Stimulated activated CD8-positive, alpha-beta memory T cell treated with anti-CD3 and anti-CD28 coated beads, Interleukin-12 subunit alpha, Interleukin-12 subunit beta, amount 100 ng/mL, for 24 hours (primary cell): ENCODE measurements around the gene SP2.
"Not testable (repeated sequence)": the region's sequence is repeated elsewhere in the genome, so short reads cannot be mapped to it uniquely, and the experiment has no call there.

Experiments used
- DNase-seq: peaks from one replicate; pipeline ENCODE4 v3.0.0-alpha.2; 2020; ENCODE audit errors: extremely low read depth

The SP2 gene

DNA sequence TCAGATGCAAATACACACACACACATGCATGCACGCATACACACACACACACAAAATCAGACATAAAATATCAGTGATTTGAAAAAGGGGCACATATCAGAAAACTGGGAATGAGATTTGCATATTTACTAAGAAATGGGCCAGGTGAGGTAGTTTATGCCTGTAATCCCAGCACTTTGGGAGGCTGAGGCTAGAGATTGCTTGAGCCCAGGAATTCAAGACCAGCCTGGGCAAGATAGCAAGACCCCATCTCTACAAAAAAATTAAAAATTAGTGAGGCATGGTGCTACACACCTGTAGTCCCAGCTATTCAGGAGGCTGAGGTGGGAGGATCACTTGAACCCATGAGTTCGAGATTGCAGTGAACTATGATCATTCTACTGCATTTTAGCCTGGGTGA lies 23.0 kb downstream of the SP2 start:
- DNase-seq = no peak

DNA sequence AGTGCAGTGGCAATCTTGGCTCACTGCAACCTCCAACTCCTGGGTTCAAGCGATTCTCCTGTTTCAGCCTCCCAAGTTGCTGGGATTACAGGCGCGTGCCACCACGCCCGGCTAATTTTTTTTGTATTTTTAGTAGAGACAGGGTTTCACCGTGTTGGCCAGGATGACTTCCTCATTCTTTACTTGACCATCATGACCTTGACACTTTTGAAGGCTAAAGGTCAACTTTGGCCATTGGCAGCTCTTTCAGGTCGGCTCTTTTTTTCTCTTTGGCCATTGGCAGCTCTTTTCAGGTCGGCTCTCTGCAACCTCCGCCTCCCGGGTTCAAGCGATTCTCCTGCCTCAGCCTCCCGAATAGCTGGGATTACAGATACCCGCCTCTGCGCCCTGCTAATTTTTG lies 23.9 kb downstream of the SP2 start:
- not testable (repeated sequence) for DNase-seq

DNA sequence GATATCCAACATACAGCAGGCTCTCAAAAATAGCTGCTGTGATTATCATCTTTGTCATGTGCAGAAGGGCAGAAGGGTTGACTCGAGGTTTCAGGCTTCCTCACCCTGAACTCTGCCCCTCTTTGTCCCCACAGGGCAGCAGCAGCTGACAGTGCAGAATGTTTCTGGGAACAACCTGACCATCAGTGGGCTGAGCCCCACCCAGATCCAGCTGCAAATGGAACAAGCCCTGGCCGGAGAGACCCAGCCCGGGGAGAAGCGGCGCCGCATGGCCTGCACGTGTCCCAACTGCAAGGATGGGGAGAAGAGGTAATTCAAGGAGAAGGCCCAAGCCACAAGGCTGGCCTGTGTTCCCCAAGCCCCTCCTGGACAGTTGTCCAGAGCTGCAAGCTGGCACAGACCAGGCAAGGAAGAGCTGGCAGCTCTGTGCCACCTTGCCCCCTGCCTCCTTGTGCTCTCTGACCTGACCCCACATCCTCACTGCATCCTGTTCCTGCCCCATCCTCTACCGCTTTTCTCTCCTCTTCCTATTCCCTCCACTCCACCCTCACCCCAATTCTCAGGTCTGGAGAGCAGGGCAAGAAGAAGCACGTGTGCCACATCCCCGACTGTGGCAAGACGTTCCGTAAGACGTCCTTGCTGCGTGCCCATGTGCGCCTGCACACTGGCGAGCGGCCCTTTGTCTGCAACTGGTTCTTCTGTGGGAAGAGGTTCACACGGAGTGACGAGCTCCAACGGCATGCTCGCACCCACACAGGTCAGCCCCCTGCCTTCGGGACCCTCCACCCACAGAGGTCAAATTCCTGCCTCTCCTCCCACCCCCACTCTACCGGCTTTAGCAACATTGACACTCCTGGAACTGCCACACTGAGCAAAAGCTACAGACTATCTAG lies 29.0 kb downstream of the SP2 start:
- no peak for DNase-seq

DNA sequence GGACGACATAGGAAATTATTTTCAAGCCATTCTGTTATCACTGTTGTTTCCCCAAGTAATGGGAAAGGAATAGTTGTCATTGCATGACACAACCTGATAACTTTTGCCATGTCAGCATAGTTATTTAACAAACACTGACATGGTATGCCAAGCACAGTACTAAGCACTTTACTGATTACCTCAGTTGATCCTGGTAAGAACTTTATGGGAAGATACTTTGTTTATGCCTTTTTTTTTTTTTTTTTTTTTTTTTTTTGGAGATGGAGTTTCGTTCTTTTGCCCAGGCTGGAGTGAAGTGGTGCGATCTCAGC lies 29.6 kb downstream of the SP2 start:
- DNase-seq = no peak

DNA sequence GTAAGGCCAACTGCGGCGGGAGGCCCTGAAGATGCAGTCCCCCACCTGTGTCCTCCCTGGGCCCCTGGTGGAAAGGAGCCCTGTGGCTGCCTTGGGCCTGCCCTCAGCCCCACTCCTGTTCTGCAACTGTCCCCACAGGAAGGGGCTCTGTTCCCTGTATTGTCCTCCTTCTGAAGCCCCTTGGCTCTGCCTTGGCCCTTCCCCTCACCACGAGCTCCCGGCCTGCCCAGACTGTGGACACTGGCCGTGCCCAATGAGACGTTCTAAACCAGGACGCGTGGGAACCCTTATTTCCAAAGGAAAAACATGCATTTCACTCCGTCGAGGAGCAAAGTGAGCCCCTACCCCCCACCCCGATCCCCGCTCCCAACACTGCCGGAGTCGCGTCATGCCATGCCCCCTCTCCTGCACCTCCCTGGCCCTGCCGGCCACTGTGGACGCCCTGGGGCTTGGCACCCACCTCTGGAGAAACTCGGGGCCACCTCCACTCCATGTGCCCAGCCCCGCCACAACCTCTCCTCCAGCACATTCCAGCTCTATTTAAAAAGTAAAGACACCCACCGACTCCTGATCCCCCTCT lies 31.9 kb downstream of the SP2 start:
- DNase-seq = no peak

DNA sequence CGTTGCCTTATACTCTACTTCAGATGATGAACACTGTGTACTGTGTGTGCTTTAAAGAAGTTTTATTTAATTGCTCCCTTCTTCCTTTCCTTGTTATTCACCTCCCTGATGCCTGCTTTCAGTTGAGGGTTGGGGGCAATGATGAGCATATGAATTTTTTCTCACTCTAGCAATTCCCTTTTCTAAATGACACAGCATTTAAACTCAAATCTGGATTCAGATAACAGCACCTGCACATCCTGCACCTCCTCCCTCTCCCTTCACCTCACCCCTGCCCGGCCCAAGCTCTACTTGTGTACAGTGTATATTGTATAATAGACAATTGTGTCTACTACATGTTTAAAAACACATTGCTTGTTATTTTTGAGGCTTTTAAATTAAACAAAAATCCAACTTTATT lies 32.4 kb downstream of the SP2 start:
- no peak for DNase-seq

DNA sequence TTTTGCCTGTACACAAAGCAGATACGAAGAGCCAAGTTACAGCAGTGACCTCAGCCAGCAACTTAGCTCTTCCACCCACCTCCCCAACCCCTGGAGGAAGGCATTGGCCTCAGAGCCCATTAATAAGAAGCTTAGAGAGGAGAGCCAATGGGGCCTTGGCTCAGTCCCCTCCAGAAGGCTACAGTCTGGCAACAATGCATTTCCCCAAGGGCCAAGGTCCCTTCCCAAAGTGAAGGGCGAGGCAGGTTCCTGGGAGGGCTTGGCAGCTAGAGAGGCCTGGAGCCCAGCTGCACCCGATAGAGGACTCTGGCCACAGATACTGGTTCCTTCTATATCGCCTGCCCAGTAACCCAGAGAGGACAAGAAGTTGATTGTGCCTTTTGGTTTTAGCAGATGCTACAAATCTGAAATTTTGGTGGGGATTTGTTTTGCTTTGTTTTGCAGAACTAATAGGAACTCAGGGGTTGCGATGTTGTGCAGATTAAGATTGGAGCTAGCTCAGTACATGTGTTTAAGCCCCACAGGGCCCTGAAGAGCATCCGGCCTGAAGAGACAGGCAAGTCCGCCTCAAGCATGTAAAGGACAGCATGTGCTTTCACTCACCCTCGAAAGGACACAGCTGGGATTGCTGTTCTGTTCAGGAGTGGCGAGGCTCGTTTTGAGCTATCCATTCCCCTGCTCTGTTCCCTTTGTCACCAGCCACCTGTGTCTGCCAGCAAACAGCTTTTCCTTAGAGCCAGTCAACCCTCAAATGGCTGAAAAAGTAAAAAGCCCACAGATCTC lies 33.4 kb downstream of the SP2 start:
- no peak for DNase-seq

DNA sequence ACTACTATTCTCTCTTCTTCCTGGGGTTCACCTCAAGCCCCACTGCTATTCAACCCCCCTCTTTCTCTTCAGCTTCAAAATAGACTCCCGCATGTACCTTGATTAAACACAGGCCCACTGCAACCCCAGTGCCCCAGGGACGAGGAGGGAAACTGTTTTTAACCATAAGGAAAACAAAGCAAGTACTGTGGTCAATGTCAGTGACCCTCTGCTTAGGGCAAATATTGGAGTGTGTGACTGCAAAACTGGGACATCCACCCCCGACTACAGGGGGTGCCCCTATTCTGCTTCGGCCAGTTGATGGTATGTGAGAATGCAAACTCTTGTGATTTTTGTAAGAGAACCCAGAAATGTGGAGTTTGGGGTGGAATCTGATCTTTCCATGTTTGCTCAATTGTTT lies 35.8 kb downstream of the SP2 start:
- no peak for DNase-seq

DNA sequence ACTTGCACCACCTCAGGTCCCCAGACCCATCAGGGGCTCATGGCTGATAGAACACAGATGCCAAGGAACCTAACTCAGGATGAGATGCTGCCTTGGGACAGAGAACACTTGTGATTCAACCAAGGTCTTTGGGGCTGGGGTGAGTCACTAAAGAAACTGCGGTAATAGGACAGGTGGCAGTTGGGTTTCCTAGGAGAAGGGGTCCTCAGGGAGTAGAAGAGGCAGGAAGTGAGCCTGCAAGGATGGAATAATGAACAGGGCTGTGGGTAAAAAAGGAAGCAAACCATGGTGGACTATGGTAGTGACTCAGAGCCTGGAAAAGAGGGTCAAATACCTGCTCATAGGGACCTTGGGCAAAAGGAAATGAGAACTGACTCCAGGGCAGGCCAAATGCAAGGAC lies 38.8 kb downstream of the SP2 start:
- DNase-seq = no peak

DNA sequence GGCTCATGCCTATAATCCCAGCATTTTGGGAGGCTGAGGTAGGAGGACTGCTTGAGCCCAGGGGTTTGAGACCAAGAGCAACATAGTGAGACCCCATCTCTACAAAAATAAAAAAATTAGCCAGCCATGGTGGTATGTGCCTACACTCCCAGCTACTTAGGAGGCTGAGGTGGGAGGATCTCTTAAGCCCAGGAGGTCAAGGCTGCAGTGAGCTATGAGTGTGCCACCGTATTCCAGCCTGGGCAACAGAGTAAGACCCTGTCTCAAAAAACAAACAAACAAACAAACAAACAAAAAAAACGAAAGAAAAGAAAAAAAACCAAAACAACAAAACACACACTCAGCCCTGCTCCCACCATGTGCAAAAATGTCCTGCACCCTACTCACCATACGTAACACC lies 39.4 kb downstream of the SP2 start:
- not testable (repeated sequence) for DNase-seq

DNA sequence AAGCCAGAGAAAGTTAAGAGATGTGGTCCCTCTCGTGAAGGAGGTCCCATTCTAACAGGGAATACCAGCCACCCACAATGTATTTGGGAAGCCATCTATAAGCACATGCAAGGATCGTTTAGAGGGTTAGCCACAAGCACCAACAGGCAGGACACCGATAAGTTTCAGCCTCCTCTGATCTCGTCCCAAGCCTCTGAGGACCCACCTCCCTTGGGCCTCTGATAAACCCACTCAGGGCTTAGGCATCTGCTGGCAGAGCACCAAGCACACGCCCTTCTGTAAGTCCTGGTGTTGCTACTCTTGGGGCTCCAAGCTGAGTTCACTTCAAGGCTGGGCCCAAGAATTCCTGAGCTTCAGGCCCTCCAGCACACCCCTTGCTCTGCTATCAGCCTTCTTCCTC lies 39.9 kb downstream of the SP2 start:
- DNase-seq = no peak

DNA sequence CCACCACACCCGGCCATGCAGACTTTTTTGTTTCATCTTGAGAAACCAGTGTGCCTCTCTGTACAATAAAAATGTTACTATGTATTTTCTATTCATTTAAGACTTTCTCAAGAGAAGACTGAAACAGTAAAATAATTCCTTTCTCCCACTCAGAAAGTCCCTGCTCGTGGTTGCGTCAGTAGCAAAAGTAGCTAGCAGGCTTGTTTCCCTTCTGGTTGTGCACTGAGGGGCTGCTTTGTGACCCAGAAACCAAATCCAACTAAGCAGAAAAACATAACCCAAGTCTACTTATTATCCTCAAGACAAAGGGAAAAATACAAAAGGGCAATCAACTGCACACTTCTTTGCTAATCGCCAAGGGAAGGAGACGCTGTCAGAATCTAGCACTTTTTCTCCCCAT lies 41.9 kb downstream of the SP2 start:
- DNase-seq = no peak

DNA sequence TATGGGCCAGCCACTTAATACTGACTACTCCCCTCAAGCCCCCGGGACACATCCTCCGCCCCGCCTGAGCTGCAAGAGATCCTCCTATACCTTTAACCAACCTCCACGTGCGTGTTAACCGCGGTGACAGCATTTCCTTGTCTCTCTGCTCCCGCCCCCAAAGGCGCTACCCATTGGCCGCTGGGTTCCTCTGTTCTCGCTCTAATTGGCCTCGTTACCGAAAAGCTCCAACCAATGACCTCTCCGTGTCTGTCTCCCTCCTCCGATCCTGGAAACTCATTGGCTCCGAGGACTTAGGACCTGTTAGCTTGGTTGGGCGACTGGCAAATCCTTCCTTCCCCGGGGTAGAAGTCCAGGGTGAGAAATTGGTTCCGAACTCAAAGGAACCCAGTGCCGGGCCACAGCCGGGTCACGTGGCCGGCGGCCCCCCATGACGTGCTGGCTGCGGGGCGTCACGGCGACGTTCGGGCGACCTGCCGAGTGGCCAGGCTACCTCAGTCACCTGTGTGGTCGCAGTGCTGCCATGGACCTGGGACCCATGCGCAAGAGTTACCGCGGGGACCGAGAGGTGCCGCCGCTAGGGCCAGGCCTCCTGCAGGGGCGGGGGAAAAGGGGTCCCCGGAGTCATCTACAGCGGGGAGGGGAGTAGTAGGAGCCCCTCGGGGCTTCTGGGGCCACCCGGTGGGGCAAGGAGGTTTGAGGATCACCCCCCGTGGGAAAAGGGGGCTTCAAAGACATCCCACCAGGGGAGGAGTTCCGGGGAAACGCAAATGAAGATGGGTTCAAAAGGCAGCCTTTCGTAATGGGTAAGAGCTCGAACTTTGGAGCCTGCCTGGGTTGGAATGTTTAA lies 45.4 kb downstream of the SP2 start, which contains the start of gene PNPO:
PNPO (plus strand) TSS at position 326 of the 850 bp plus-strand sequence; CDS start at position 431, 105 bp downstream.
- DNase-seq = peak; percentile 90

DNA sequence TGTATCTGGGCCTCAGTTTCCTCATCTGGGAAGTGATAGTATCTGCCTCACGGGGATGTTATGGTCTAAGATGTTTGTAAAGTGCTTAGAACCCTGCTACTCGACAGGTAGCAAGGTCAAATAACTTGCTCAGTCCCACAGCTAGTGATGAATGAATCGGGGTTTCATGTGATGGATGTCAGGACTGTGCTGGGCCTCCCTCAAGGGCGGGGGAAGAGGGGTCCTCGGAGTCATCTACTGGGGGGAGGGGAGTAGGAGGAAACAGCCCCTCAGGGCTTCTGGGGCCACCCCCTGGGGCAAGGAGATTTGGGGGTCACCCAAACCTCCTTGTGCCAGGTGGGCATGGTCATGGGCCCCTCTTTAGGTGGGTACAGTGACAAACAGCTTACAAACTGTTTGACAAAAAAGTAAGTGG lies 46.1 kb downstream of the SP2 start:
- no peak for DNase-seq

DNA sequence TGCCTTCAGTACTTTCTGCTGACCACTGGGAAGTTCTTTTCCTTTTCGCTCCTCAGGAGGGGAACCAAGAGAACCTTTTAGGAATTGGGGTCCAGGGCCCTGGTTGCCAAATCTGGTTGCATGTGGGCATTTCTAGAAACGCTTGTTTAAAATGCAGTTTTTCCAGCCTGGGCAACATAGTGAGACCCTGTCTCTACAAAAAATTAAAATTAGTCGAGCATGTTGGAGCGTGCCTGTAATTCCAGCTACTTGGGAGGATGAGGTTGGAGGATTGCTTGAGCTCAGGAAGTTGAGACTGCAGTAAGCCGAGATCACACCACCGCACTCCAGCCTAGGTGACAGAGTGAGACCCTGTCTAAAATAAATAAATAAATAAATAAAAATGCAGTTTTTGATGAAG lies 46.5 kb downstream of the SP2 start:
- no peak for DNase-seq

DNA sequence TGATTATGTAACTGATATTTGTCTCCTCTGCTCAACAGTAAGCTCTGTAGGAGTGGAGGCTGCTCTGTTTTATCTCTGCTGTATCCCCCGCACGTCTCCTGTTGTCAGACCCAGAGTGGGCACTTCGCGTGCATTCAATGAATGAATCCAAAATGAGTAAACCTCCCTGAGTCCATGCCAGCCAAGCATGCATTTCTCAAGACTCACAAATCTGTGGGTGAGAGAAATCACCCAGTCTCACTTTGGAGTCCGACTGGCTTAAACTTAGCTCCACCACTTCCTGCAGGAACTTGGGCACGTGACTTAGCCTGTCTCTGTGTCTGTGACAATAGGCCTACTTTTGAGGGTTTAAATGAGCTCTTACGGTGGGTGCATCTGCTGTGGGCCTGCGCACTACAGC lies 49.0 kb downstream of the SP2 start:
- DNase-seq = no peak

DNA sequence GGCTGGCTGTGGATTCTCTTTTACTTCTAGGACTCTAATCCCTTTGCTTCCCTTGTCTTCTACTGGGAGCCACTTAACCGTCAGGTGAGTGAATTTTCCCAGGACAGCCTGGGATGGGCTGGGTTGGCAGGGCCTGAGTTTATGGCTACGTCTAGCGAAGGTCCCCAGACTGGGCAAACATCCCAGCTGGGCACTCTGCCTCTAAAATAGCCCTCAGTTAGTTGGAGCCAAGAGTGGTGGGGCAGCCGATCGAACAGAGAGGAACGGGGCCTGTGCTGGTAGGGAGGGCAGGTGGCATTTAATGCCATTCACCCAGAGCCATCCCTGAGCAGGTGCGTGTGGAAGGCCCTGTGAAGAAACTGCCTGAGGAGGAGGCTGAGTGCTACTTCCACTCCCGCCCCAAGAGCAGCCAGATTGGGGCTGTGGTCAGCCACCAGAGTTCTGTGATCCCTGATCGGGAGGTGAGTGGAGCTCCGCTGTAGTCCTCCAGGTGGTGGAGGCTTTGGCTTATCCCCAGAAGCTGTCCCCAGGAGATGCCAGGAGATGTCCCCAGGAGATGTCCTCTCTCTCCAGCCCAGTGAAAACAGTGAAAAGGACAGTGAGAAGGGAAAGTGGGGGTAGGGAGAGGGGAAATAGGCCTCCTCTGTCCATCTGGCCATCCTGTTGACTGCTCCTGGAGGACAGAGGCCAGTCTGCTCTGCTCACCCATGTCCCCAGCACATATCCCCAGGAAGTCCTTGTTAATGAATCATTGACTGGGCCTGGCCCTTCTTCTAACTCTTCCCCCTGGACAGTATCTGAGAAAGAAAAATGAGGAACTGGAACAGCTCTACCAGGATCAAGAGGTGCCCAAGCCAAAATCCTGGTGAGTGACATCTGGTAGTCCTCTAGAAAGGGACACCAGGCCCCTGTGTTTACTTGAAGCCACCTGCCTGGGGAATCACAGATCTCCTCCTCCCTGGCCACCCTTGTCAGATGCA lies 49.8 kb downstream of the SP2 start:
- no peak for DNase-seq

DNA sequence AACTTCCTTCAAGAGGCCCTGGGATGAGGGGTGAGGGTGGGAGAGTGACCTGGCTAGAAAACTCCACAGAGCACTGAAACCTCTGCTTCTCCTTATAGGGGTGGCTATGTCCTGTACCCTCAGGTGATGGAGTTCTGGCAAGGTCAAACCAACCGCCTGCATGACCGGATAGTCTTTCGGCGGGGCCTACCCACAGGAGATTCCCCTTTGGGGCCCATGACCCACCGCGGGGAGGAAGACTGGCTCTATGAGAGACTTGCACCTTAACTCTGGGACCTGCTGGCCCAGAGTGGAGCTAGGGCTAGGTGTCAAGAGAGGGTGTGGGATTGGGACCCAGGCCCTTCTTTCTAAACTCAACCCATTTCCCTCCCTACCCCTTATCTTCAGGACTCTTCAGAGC lies 50.5 kb downstream of the SP2 start:
- no peak for DNase-seq

DNA sequence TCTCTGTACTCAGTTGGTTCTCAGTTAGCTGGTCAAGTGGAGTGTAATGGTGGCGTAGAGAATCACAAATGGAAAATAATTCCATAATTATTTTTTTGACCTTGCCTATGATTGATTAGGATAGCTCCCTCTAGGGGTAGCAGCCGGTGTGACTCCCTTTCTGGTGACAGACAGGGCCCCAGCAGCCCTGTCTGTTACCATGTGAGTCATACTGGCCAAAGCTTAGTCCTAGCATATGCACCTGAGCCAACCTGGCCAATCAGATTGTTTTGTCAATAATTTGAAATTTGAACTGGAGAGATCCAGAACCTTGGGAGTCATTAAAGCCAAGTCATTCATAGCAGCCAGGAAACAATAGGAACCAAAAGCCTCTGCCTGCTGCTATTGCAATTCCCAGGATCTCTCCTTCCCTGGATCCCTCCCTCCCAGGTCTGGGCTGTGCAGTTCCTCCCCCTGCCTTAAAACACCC lies 50.9 kb downstream of the SP2 start:
- DNase-seq = peak; percentile 44

DNA sequence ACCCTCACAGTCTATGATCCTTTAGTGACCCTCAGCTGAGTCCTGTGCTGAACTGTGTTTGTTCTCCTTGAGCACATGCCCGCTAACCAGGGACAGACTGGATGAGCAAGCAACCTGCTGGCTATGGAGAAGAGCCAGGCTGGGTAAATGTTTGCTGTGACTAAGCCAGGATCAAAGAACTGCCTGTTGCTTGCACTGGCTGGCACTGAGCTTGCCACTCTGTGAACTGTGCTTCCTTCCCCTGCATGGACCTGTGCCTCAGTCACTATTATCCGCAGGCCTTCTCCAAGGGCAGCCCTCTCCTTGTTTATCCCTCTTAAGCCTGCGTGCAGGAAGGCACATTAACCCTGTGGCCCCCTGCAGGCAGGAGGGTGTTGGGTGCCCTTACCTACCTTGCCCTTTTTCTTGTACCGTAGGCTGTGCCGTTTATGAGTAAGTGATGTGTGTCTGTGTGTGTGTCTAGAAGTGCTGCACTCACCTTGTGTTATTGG lies 52.7 kb downstream of the SP2 start:
- no peak for DNase-seq
